Neural cell (in vitro differentiated cells): Measurements from ENCODE around the gene CD163. TPM values are rescaled to one million over a fixed set of nuclear protein-coding genes. Genes with fewer than 3 reads are reported as not detected.

ENCODE experiments used
- H2AFZ ChIP-seq: fragments of 200-600, 300-800 bp; sonication (generic), shearing (Covaris generic); 2 replicates; pipeline ENCODE4 v1.6.0; 2014; ENCODE audit warnings: low read depth, mild to moderate bottlenecking, antibody characterized with exemption, low read length, moderate library complexity
- H3F3A ChIP-seq: fragments of 200-600 bp; shearing (Covaris generic); 2 replicates; pipeline ENCODE4 v1.6.1; 2016; ENCODE audit warnings: mild to moderate bottlenecking, moderate library complexity, mixed read lengths, antibody characterized with exemption, low read length; ENCODE audit not compliant: insufficient read depth, poor library complexity, severe bottlenecking
- H3K27ac ChIP-seq: fragments of 200-600, 300-800 bp; sonication (generic), shearing (Covaris generic); 2 replicates; pipeline ENCODE4 v1.5.1; 2014; ENCODE audit warnings: mild to moderate bottlenecking, low read length, moderate library complexity
- H3K27me3 ChIP-seq: fragments of 300-800, 200-600 bp; sonication (generic), shearing (Covaris generic); 2 replicates; pipeline ENCODE4 v1.6.0; 2014; ENCODE audit warnings: mild to moderate bottlenecking, low read depth, low read length, moderate library complexity; ENCODE audit not compliant: insufficient read depth
- H3K36me3 ChIP-seq: fragments of 300-800, 200-600 bp; sonication (generic), shearing (Covaris generic); 2 replicates; pipeline ENCODE4 v1.5.1; 2014; ENCODE audit warnings: mild to moderate bottlenecking, antibody characterized with exemption, low read length, moderate library complexity; ENCODE audit not compliant: insufficient read depth
- H3K4me2 ChIP-seq: fragments of 300-800, 200-600 bp; sonication (generic), shearing (Covaris generic); 2 replicates; pipeline ENCODE4 v1.6.0; 2014; ENCODE audit warnings: mild to moderate bottlenecking, low read length
- H3K4me3 ChIP-seq: fragments of 300-800, 200-600 bp; sonication (generic), shearing (Covaris generic); 2 replicates; pipeline ENCODE4 v1.5.1; 2014; ENCODE audit warnings: mild to moderate bottlenecking, low read length, moderate library complexity
- H3K79me2 ChIP-seq: fragments of 200-600 bp; shearing (Covaris generic); replicated peaks from 2 replicates; pipeline ENCODE4 v1.6.0; 2014; ENCODE audit warnings: mild to moderate bottlenecking, low read length, moderate library complexity; ENCODE audit not compliant: insufficient read depth
- H3K9ac ChIP-seq: fragments of 300-800, 200-600 bp; sonication (generic), shearing (Covaris generic); 2 replicates; pipeline ENCODE4 v1.6.1; 2016; ENCODE audit warnings: mild to moderate bottlenecking, low read length, mixed read lengths
- H3K9me2 ChIP-seq: fragments of 200-600 bp; shearing (Covaris generic); 2 replicates; pipeline ENCODE4 v1.6.1; 2016; ENCODE audit warnings: mild to moderate bottlenecking, low read length, mixed read lengths; ENCODE audit not compliant: insufficient read depth
- H3K9me3 ChIP-seq: fragments of 200-600, 300-800 bp; sonication (generic), shearing (Covaris generic); 2 replicates; pipeline ENCODE4 v1.6.1; 2016; ENCODE audit warnings: mild to moderate bottlenecking, mixed run types, low read length, moderate library complexity, mixed read lengths
- H4K20me1 ChIP-seq: fragments of 200-600 bp; shearing (Covaris generic); 2 replicates; pipeline ENCODE4 v1.6.1; 2016; ENCODE audit warnings: mild to moderate bottlenecking, mixed run types; ENCODE audit not compliant: insufficient read depth
- CTCF ChIP-seq: fragments of 450-650 bp; IDR thresholded peaks from 2 replicates; pipeline ENCODE4 v1.5.1; 2014; ENCODE audit warnings: antibody characterized with exemption, mild to moderate bottlenecking, moderate library complexity; ENCODE audit not compliant: poor library complexity, severe bottlenecking
- EP300 ChIP-seq: fragments of 450-650 bp; conservative IDR thresholded peaks from 2 replicates; pipeline ENCODE4 v1.6.1; 2014; ENCODE audit warnings: antibody characterized with exemption, mild to moderate bottlenecking, moderate library complexity; ENCODE audit not compliant: poor library complexity, severe bottlenecking
- EZH2 ChIP-seq: fragments of 200-600, 300-800 bp; shearing (Covaris generic), sonication (generic); IDR thresholded peaks from 2 replicates; pipeline ENCODE4 v1.6.1; 2014; ENCODE audit warnings: antibody characterized with exemption, low read length, borderline replicate concordance, mild to moderate bottlenecking; ENCODE audit not compliant: insufficient read depth, poor library complexity, severe bottlenecking
- MXI1 ChIP-seq: fragments of 450-650 bp; conservative IDR thresholded peaks from 2 replicates; pipeline ENCODE4 v1.6.1; 2014; ENCODE audit warnings: antibody characterized with exemption, mild to moderate bottlenecking; ENCODE audit not compliant: poor library complexity, severe bottlenecking
- POLR2AphosphoS5 ChIP-seq: IDR thresholded peaks from 2 replicates; pipeline ENCODE4 v1.6.1; 2012
- RAD21 ChIP-seq: fragments of 450-650 bp; conservative IDR thresholded peaks from 2 replicates; pipeline ENCODE4 v1.6.1; 2014; ENCODE audit warnings: antibody characterized with exemption, mild to moderate bottlenecking, moderate library complexity
- REST ChIP-seq: IDR thresholded peaks from 2 replicates; pipeline ENCODE4 v1.6.1; 2012; ENCODE audit warnings: borderline replicate concordance
- SMC3 ChIP-seq: fragments of 450-650 bp; conservative IDR thresholded peaks from 2 replicates; pipeline ENCODE4 v1.6.1; 2014; ENCODE audit warnings: antibody characterized with exemption, mild to moderate bottlenecking, moderate library complexity; ENCODE audit not compliant: poor library complexity
- TAF1 ChIP-seq: IDR thresholded peaks from 2 replicates; pipeline ENCODE4 v1.6.1; 2012; ENCODE audit warnings: low read depth
- polyA plus RNA-seq: library from polyadenylated mRNA; depleted of rRNA; stranded (reverse); fragments of >200 nt; gene quantifications from 2 replicates; pipeline ENCODE4 v1.2.3, GENCODE V29; 2014

The CD163 gene
- polyA plus RNA-seq, 1 donor from 2014 or later, result not detected

GRCh38 chr12:7498809-7499208, 4.8 kb downstream of the CD163 start:
- Histone ChIP-seq H3K27me3 (no peaks in the 10 kb centered on the region), H3K9me3 (no peaks in the 10 kb centered on the region), H3K4me3 (no peak overlapping the region), H3K9me2 (no peaks in the 10 kb centered on the region), H3K36me3 (no peaks in the 10 kb centered on the region), H3K4me2 (no peak overlapping the region), H3K9ac (no peak overlapping the region), H3K27ac (no peak overlapping the region), H2AFZ (no peak overlapping the region), H3K79me2 (no peaks in the 10 kb centered on the region), H3F3A (no peaks in the 10 kb centered on the region), H4K20me1 (no peaks in the 10 kb centered on the region)
- TF ChIP-seq EZH2, result no peak
- TF ChIP-seq POLR2AphosphoS5, result no peak
- no peak for TF ChIP-seq TAF1
- TF ChIP-seq SMC3, result no peak
- no peak for TF ChIP-seq REST
- TF ChIP-seq MXI1, result no peak
- TF ChIP-seq EP300, result no peak
- TF ChIP-seq RAD21, result no peak
- TF ChIP-seq CTCF, result no peak

GRCh38 chr12:7497661-7498060, 5.9 kb downstream of the CD163 start:
- no peak for TF ChIP-seq CTCF
- TF ChIP-seq MXI1, result no peak
- no peak for TF ChIP-seq REST
- TF ChIP-seq TAF1, result no peak
- TF ChIP-seq RAD21, result no peak
- Histone ChIP-seq H3K4me3 (no peak overlapping the region), H3K27me3 (no peaks in the 10 kb centered on the region), H3K79me2 (no peaks in the 10 kb centered on the region), H3F3A (no peaks in the 10 kb centered on the region), H3K4me2 (no peak overlapping the region), H2AFZ (no peak overlapping the region), H3K9ac (no peak overlapping the region), H3K9me2 (no peaks in the 10 kb centered on the region), H4K20me1 (no peaks in the 10 kb centered on the region), H3K36me3 (no peaks in the 10 kb centered on the region), H3K27ac (no peak overlapping the region), H3K9me3 (no peaks in the 10 kb centered on the region)
